Liver (tissue), 3 donors: Measurements from ENCODE around the gene TEX30.

Experiments used
- EGR1 ChIP-seq, 2 donors: IDR thresholded peaks; 2 replicates each; pipeline ENCODE4 v1.6.1; 2016 to 2018; ENCODE audit warnings: antibody characterized with exemption in 2 of 2, low read depth in 2 of 2
- FOXA1 ChIP-seq: IDR thresholded peaks from 2 replicates; pipeline ENCODE4 v1.6.1; 2016; ENCODE audit warnings: antibody characterized with exemption
- GABPA ChIP-seq, 2 donors: IDR thresholded peaks in 1 of 2; conservative IDR thresholded peaks in 1 of 2; 2 replicates each; pipeline ENCODE4 v1.6.1; 2016; ENCODE audit warnings: antibody characterized with exemption in 2 of 2, mild to moderate bottlenecking in 1 of 2, moderate library complexity in 1 of 2
- HNF4A ChIP-seq, 2 donors: conservative IDR thresholded peaks; 2 replicates each; pipeline ENCODE4 v1.6.1; 2016; ENCODE audit warnings: antibody characterized with exemption in 2 of 2, mild to moderate bottlenecking in 2 of 2
- JUND ChIP-seq, 2 donors: IDR thresholded peaks; 2 replicates each; pipeline ENCODE4 v1.6.1; 2016; ENCODE audit warnings: antibody characterized with exemption in 2 of 2
- RAD21 ChIP-seq, 2 donors: IDR thresholded peaks; 2 replicates each; pipeline ENCODE4 v1.6.1; 2016; ENCODE audit warnings: antibody characterized with exemption in 2 of 2, mild to moderate bottlenecking in 2 of 2
- RXRA ChIP-seq, 2 donors: IDR thresholded peaks; 2 replicates each; pipeline ENCODE4 v1.6.1; 2017 to 2018; ENCODE audit warnings: antibody characterized with exemption in 2 of 2, mild to moderate bottlenecking in 1 of 2
- SP1 ChIP-seq: IDR thresholded peaks from 2 replicates; pipeline ENCODE4 v1.6.1; 2018; ENCODE audit warnings: antibody characterized with exemption, mild to moderate bottlenecking
- TAF1 ChIP-seq: conservative IDR thresholded peaks from 2 replicates; pipeline ENCODE4 v1.6.1; 2016; ENCODE audit warnings: antibody characterized with exemption, mild to moderate bottlenecking
- YY1 ChIP-seq: IDR thresholded peaks from 2 replicates; pipeline ENCODE4 v1.6.1; 2016; ENCODE audit warnings: antibody characterized with exemption, mild to moderate bottlenecking
- TF ChIP-seq, protein P1 (sequence below): fragments of 150-350 bp; IDR thresholded peaks from 2 replicates; pipeline ENCODE4 v1.5.1; 2017; ENCODE audit warnings: improper control_type of control experiment, low read depth, low read length; ENCODE audit not compliant: missing input control
- TF ChIP-seq, protein P2 (sequence below): IDR thresholded peaks from 2 replicates; pipeline ENCODE4 v1.6.1; 2016; ENCODE audit warnings: antibody characterized with exemption
- TF ChIP-seq, protein P3 (sequence below): IDR thresholded peaks from 2 replicates; pipeline ENCODE4 v1.6.1; 2016; ENCODE audit warnings: antibody characterized with exemption, mild to moderate bottlenecking
- TF ChIP-seq, protein P4 (sequence below): IDR thresholded peaks from 2 replicates; pipeline ENCODE4 v1.6.1; 2016; ENCODE audit warnings: antibody characterized with exemption
- donor health status: healthy.
- donor health status: healthy.

DNA sequence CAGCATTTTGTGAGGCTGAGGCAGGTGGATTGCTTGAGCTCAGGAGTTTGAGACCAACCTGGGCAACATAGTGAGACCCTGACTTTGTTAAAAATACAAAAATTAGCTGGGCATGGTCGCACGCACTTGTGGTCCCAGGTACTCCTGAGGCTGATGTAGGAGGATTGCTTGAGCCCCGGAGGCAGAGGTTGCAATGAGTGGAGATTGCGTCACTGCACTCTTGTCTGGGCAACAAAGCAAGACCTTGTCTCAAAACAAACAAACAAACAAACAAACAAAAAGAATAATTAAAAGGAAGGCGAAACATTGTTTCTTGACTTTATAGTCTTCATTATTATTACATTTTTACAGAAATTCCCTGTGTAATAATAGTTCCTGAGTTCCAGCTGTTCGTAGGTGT is 41.2 kb upstream of the TEX30 start:
- TF ChIP-seq, protein P1, sequence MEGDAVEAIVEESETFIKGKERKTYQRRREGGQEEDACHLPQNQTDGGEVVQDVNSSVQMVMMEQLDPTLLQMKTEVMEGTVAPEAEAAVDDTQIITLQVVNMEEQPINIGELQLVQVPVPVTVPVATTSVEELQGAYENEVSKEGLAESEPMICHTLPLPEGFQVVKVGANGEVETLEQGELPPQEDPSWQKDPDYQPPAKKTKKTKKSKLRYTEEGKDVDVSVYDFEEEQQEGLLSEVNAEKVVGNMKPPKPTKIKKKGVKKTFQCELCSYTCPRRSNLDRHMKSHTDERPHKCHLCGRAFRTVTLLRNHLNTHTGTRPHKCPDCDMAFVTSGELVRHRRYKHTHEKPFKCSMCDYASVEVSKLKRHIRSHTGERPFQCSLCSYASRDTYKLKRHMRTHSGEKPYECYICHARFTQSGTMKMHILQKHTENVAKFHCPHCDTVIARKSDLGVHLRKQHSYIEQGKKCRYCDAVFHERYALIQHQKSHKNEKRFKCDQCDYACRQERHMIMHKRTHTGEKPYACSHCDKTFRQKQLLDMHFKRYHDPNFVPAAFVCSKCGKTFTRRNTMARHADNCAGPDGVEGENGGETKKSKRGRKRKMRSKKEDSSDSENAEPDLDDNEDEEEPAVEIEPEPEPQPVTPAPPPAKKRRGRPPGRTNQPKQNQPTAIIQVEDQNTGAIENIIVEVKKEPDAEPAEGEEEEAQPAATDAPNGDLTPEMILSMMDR, result no peak
- TF ChIP-seq, protein P2, sequence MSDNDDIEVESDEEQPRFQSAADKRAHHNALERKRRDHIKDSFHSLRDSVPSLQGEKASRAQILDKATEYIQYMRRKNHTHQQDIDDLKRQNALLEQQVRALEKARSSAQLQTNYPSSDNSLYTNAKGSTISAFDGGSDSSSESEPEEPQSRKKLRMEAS, result no peak
- no peak for TF ChIP-seq YY1
- TF ChIP-seq RXRA (IDR thresholded peaks at IDR 0.05), result no peak
- no peak for TF ChIP-seq HNF4A (conservative IDR thresholded peaks at IDR 0.05)
- TF ChIP-seq EGR1 (IDR thresholded peaks at IDR 0.05; ENCODE audit: low read depth in 2 of 2), result no peak
- TF ChIP-seq, protein P3, sequence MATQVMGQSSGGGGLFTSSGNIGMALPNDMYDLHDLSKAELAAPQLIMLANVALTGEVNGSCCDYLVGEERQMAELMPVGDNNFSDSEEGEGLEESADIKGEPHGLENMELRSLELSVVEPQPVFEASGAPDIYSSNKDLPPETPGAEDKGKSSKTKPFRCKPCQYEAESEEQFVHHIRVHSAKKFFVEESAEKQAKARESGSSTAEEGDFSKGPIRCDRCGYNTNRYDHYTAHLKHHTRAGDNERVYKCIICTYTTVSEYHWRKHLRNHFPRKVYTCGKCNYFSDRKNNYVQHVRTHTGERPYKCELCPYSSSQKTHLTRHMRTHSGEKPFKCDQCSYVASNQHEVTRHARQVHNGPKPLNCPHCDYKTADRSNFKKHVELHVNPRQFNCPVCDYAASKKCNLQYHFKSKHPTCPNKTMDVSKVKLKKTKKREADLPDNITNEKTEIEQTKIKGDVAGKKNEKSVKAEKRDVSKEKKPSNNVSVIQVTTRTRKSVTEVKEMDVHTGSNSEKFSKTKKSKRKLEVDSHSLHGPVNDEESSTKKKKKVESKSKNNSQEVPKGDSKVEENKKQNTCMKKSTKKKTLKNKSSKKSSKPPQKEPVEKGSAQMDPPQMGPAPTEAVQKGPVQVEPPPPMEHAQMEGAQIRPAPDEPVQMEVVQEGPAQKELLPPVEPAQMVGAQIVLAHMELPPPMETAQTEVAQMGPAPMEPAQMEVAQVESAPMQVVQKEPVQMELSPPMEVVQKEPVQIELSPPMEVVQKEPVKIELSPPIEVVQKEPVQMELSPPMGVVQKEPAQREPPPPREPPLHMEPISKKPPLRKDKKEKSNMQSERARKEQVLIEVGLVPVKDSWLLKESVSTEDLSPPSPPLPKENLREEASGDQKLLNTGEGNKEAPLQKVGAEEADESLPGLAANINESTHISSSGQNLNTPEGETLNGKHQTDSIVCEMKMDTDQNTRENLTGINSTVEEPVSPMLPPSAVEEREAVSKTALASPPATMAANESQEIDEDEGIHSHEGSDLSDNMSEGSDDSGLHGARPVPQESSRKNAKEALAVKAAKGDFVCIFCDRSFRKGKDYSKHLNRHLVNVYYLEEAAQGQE, result no peak
- TF ChIP-seq SP1, result no peak
- no peak for TF ChIP-seq GABPA (IDR thresholded peaks at IDR 0.05 in 1 of 2, conservative IDR thresholded peaks at IDR 0.05 in 1 of 2)
- no peak for TF ChIP-seq TAF1
- no peak for TF ChIP-seq RAD21 (IDR thresholded peaks at IDR 0.05)
- TF ChIP-seq, protein P4, sequence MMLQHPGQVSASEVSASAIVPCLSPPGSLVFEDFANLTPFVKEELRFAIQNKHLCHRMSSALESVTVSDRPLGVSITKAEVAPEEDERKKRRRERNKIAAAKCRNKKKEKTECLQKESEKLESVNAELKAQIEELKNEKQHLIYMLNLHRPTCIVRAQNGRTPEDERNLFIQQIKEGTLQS, result no peak
- no peak for TF ChIP-seq JUND (IDR thresholded peaks at IDR 0.05)
- TF ChIP-seq FOXA1, result no peak
